CD4-positive, alpha-beta T cell (primary cell): ENCODE measurements around the gene IRX4. TPM values are rescaled to one million over a fixed set of nuclear protein-coding genes. Genes with fewer than 3 reads are reported as not detected.

Source experiments
- ATAC-seq: fragments of 200-7000 bp; cut with Tn5 transposase; one replicate; pipeline ENCODE4 v1.10.0; 2022; ENCODE audit warnings: mild to moderate bottlenecking; ENCODE audit not compliant: poor library complexity
- CTCF ChIA-PET: fragments of 350-600 bp; sonication (Branson Sonifier 250); formaldehyde crosslinking; loops from one replicate; lab custom pipeline; 2021; ENCODE audit warnings: antibody characterized with exemption, inconsistent platforms; lab: Charles Lee
- POLR2A ChIA-PET: fragments of 350-600 bp; sonication (Branson Sonifier 250); formaldehyde crosslinking; loops from one replicate; lab custom pipeline; 2021; ENCODE audit warnings: antibody characterized with exemption, inconsistent platforms; lab: Charles Lee
- DNase-seq, 14 experiments: peaks; one replicate each; pipeline ENCODE4 v3.0.0-alpha.2; 2013 to 2020; ENCODE audit warnings: mixed read lengths in 2 of 14
- H3K27ac ChIP-seq, 2 donors: one replicate each; pipeline versions ENCODE4 v1.5.1 to v1.7.0; 2013; ENCODE audit warnings: low read length in 2 of 2, low read depth in 1 of 2, mild to moderate bottlenecking in 1 of 2
- H3K27me3 ChIP-seq, 2 experiments: 1 replicate in 1 of 2; 2 replicates in 1 of 2; pipeline versions ENCODE4 v1.6.1 to v1.7.0; 2013; ENCODE audit warnings: low read length in 2 of 2, control low read depth in 1 of 2, mild to moderate bottlenecking in 1 of 2, moderate library complexity in 1 of 2; ENCODE audit not compliant: insufficient read depth in 2 of 2, control insufficient read depth in 1 of 2
- H3K36me3 ChIP-seq: one replicate; pipeline ENCODE4 v1.6.1; 2013; ENCODE audit warnings: low read length, control low read depth; ENCODE audit not compliant: insufficient read depth
- H3K4me1 ChIP-seq: one replicate; pipeline ENCODE4 v1.6.1; 2013; ENCODE audit warnings: low read length, control low read depth; ENCODE audit not compliant: insufficient read depth
- H3K4me3 ChIP-seq: one replicate; pipeline ENCODE4 v1.5.1; 2013; ENCODE audit warnings: mild to moderate bottlenecking, low read length, moderate library complexity
- H3K9me3 ChIP-seq, 2 experiments: 1 replicate in 1 of 2; 2 replicates in 1 of 2; pipeline versions ENCODE4 v1.6.1 to v1.7.0; 2013; ENCODE audit warnings: low read length in 2 of 2, mild to moderate bottlenecking in 2 of 2, control low read depth in 1 of 2, moderate library complexity in 1 of 2; ENCODE audit not compliant: control insufficient read depth in 1 of 2, insufficient read depth in 1 of 2
- H3K27ac Mint-ChIP-seq: one replicate; pipeline ENCODE4 v1.8.0; 2020; ENCODE audit warnings: mixed read lengths
- H3K27me3 Mint-ChIP-seq: one replicate; pipeline ENCODE4 v1.8.0; 2021; ENCODE audit warnings: mixed read lengths
- H3K36me3 Mint-ChIP-seq: one replicate; pipeline ENCODE4 v1.8.0; 2021; ENCODE audit warnings: low read depth, mixed read lengths
- H3K4me1 Mint-ChIP-seq: one replicate; pipeline ENCODE4 v1.8.0; 2021; ENCODE audit warnings: low read depth, mixed read lengths
- H3K4me3 Mint-ChIP-seq: one replicate; pipeline ENCODE4 v1.8.0; 2020; ENCODE audit warnings: mild to moderate bottlenecking, mixed read lengths
- H3K9me3 Mint-ChIP-seq: one replicate; pipeline ENCODE4 v1.8.0; 2020; ENCODE audit warnings: mixed read lengths
- intact Hi-C, 2 experiments: fragments of 100-400 bp; cut with DNase I in 1 of 2; cut with micrococcal nuclease in 1 of 2; formaldehyde crosslinking; loops; one replicate each; pipeline versions ENCODE4 v1.15.1 to v1.9.0; 2023 to 2025; cut with DNase I, micrococcal nuclease
- total RNA-seq, 174 experiments: library from RNA in 2 of 174; stranded (reverse) in 2 of 174; gene quantifications; one replicate each; pipeline ENCODE4 v1.2.3 and lab custom pipeline; 2021 to 2026
- TF ChIP-seq, protein P1 (sequence below): fragments of 200-600 bp; IDR thresholded peaks from one replicate; pipeline ENCODE4 v1.8.0; 2022; ENCODE audit warnings: antibody characterized with exemption, mild to moderate bottlenecking

The IRX4 gene
- total RNA-seq, 2 experiments from 2014 or later, result not detected

- Histone ChIP-seq H3K9me3 (peaks cover 0 to 6% of the 10 kb centered on the region in 2 experiments), H3K27ac (no peak overlapping the region), H3K27me3 (peaks cover 26 to 32% of the 10 kb centered on the region in 2 experiments), H3K4me3 (no peak overlapping the region), H3K36me3 (no peaks in the 10 kb centered on the region), H3K4me1 (no peaks in the 10 kb centered on the region)
- H3K4me1 Mint-ChIP-seq, result no peaks in the 10 kb centered on the region
- DNase-seq, result no peak
- ATAC-seq, result no peak
- no peak overlapping the region for H3K27ac Mint-ChIP-seq
- TF ChIP-seq, protein P1, sequence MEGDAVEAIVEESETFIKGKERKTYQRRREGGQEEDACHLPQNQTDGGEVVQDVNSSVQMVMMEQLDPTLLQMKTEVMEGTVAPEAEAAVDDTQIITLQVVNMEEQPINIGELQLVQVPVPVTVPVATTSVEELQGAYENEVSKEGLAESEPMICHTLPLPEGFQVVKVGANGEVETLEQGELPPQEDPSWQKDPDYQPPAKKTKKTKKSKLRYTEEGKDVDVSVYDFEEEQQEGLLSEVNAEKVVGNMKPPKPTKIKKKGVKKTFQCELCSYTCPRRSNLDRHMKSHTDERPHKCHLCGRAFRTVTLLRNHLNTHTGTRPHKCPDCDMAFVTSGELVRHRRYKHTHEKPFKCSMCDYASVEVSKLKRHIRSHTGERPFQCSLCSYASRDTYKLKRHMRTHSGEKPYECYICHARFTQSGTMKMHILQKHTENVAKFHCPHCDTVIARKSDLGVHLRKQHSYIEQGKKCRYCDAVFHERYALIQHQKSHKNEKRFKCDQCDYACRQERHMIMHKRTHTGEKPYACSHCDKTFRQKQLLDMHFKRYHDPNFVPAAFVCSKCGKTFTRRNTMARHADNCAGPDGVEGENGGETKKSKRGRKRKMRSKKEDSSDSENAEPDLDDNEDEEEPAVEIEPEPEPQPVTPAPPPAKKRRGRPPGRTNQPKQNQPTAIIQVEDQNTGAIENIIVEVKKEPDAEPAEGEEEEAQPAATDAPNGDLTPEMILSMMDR, result no peak
- no peaks in the 10 kb centered on the region for H3K9me3 Mint-ChIP-seq
- intact Hi-C loops, result no loop called here
- ChIA-PET CTCF (no interaction called here), POLR2A (no interaction called here)
- H3K4me3 Mint-ChIP-seq, result no peak overlapping the region
- no peaks in the 10 kb centered on the region for H3K36me3 Mint-ChIP-seq
- H3K27me3 Mint-ChIP-seq, result peaks cover 45% of the 10 kb centered on the region
Observed at GRCh38 chr5:1855596-1855995, 27.1 kb downstream of the IRX4 start.

GRCh38 chr5:1855075-1855474 lies 27.6 kb downstream of the IRX4 start:
- no peak overlapping the region for H3K4me3 Mint-ChIP-seq
- TF ChIP-seq, protein P1, result no peak
- ChIA-PET CTCF (no interaction called here), POLR2A (no interaction called here)
- ATAC-seq, result no peak
- DNase-seq, result no peak
- Histone ChIP-seq H3K9me3 (peaks cover 0 to 6% of the 10 kb centered on the region in 2 experiments), H3K27me3 (peaks cover 29 to 38% of the 10 kb centered on the region in 2 experiments), H3K4me3 (no peak overlapping the region), H3K4me1 (no peaks in the 10 kb centered on the region), H3K36me3 (no peaks in the 10 kb centered on the region), H3K27ac (no peak overlapping the region)
- H3K4me1 Mint-ChIP-seq, result no peaks in the 10 kb centered on the region
- H3K27me3 Mint-ChIP-seq, result peaks cover 50% of the 10 kb centered on the region
- H3K27ac Mint-ChIP-seq, result no peak overlapping the region
- intact Hi-C loops, result no loop called here
- no peaks in the 10 kb centered on the region for H3K36me3 Mint-ChIP-seq
- no peaks in the 10 kb centered on the region for H3K9me3 Mint-ChIP-seq

GRCh38 chr5:1853531-1853930 lies 29.2 kb downstream of the IRX4 start:
- Mint-ChIP-seq H3K4me3 (no peak overlapping the region), H3K9me3 (no peaks in the 10 kb centered on the region), H3K27ac (no peak overlapping the region), H3K4me1 (no peaks in the 10 kb centered on the region), H3K27me3 (peaks cover 62% of the 10 kb centered on the region), H3K36me3 (no peaks in the 10 kb centered on the region)
- H3K4me3 ChIP-seq, result no peak overlapping the region
- no peaks in the 10 kb centered on the region for H3K4me1 ChIP-seq
- TF ChIP-seq, protein P1, result no peak
- intact Hi-C loops, result no loop called here
- peaks cover 31 to 49% of the 10 kb centered on the region in 2 experiments for H3K27me3 ChIP-seq
- no peak for ATAC-seq
- H3K36me3 ChIP-seq, result no peaks in the 10 kb centered on the region
- ChIA-PET CTCF (no interaction called here), POLR2A (no interaction called here)
- no peak overlapping the region for H3K27ac ChIP-seq
- no peak for DNase-seq
- H3K9me3 ChIP-seq, result peaks cover 0 to 11% of the 10 kb centered on the region in 2 experiments
